PC-9 (cell line): ENCODE data around the gene UBN1. TPM values are rescaled to one million over a fixed set of nuclear protein-coding genes. Genes with fewer than 3 reads are reported as not detected.
A peak's percentile ranks its signal among the peaks of the same experiment; 100 is the strongest.

Experiments
- BruUV-seq: library from RNA; stranded (reverse); fragments of 400-500 nt; replicated peaks from 2 replicates; lab custom pipeline; 2021; lab: Mats Ljungman, UMichigan
- CTCF ChIA-PET: fragments of 300-600 bp; sonication (Branson Sonifier 250); formaldehyde crosslinking; loops from one replicate; lab custom pipeline; 2022; ENCODE audit warnings: antibody characterized with exemption; lab: Charles Lee
- POLR2A ChIA-PET: fragments of 300-600 bp; sonication (Branson Sonifier 250); formaldehyde crosslinking; loops from one replicate; lab custom pipeline; 2022; ENCODE audit warnings: antibody characterized with exemption; ENCODE audit not compliant: unreplicated experiment; lab: Charles Lee
- DNase-seq, 2 experiments: peaks; one replicate each; pipeline versions ENCODE4 v3.0.0 to v3.0.0-alpha.2; 2015 to 2022; ENCODE audit warnings: mixed read lengths in 1 of 2
- H2AFZ ChIP-seq: fragments of 200-600 bp; sonication (generic); 2 replicates; pipeline ENCODE4 v1.8.1; 2017; ENCODE audit warnings: antibody characterized with exemption
- H3F3A ChIP-seq: fragments of 200-600 bp; sonication (generic); 2 replicates; pipeline ENCODE4 v1.8.1; 2017; ENCODE audit warnings: antibody characterized with exemption, mild to moderate bottlenecking, low read depth; ENCODE audit not compliant: insufficient read depth
- H3K27ac ChIP-seq: fragments of 200-600 bp; sonication (generic); 2 replicates; pipeline ENCODE4 v1.6.1; 2016; ENCODE audit warnings: mixed run types
- H3K27me3 ChIP-seq: fragments of 200-600 bp; sonication (generic); 2 replicates; pipeline ENCODE4 v1.6.1; 2016; ENCODE audit warnings: low read depth, mixed run types; ENCODE audit not compliant: insufficient read depth
- H3K36me3 ChIP-seq: fragments of 200-600 bp; sonication (generic); 2 replicates; pipeline ENCODE4 v1.6.1; 2016; ENCODE audit warnings: low read depth, mixed run types
- H3K4me1 ChIP-seq: fragments of 200-600 bp; sonication (generic); replicated peaks from 2 replicates; pipeline ENCODE4 v1.6.1; 2016; ENCODE audit warnings: mixed run types; ENCODE audit not compliant: insufficient read depth
- H3K4me2 ChIP-seq: fragments of 200-600 bp; sonication (generic); 2 replicates; pipeline ENCODE4 v1.6.1; 2017; ENCODE audit warnings: mixed run types
- H3K4me3 ChIP-seq: fragments of 200-600 bp; sonication (generic); 2 replicates; pipeline ENCODE4 v1.6.1; 2016; ENCODE audit warnings: mixed run types
- H3K79me2 ChIP-seq: fragments of 200-600 bp; sonication (generic); 2 replicates; pipeline ENCODE4 v1.6.1; 2017; ENCODE audit warnings: low read depth, mixed run types
- H3K9me2 ChIP-seq: fragments of 200-600 bp; sonication (generic); 2 replicates; pipeline ENCODE4 v1.8.1; 2017; ENCODE audit warnings: mild to moderate bottlenecking; ENCODE audit not compliant: insufficient read depth
- H3K9me3 ChIP-seq: fragments of 200-600 bp; sonication (generic); 2 replicates; pipeline ENCODE4 v1.8.1; 2016; ENCODE audit warnings: low read depth; ENCODE audit not compliant: insufficient read depth
- H4K20me1 ChIP-seq: fragments of 200-600 bp; sonication (generic); 2 replicates; pipeline ENCODE4 v1.8.1; 2017; ENCODE audit not compliant: insufficient read depth
- CTCF ChIP-seq: fragments of 200-600 bp; sonication (generic); conservative IDR thresholded peaks from 2 replicates; pipeline ENCODE4 v1.6.1; 2017; ENCODE audit warnings: mixed run types, antibody characterized with exemption, mild to moderate bottlenecking, moderate library complexity
- EZH2 ChIP-seq: fragments of 200-600 bp; sonication (generic); IDR thresholded peaks from 2 replicates; pipeline ENCODE4 v1.8.0; 2017; ENCODE audit warnings: antibody characterized with exemption, low read depth
- intact Hi-C: fragments of 100-400 bp; cut with micrococcal nuclease; formaldehyde crosslinking; loops from one replicate; pipeline ENCODE4 v1.10.0; 2022; ENCODE audit not compliant: unreplicated experiment
- total RNA-seq: library from RNA; stranded (reverse); gene quantifications from 2 replicates; pipeline ENCODE4 v1.2.3, GENCODE V29; 2021

UBN1 gene
- total RNA-seq, 1 experiment from 2014 or later, result 44.1 TPM

- Histone ChIP-seq H3F3A (peaks cover 64% of the 10 kb centered on the region), H3K4me1 (peaks cover 57% of the 10 kb centered on the region), H3K9me3 (no peaks in the 10 kb centered on the region), H3K36me3 (peaks cover 12% of the 10 kb centered on the region; the same call in 1 of the 2 replicates), H3K27me3 (no peaks in the 10 kb centered on the region), H3K4me2 (no peak overlapping the region), H3K9me2 (no peaks in the 10 kb centered on the region), H4K20me1 (no peaks in the 10 kb centered on the region), H3K27ac (peak overlapping the region; percentile 47; the same call in 1 of the 2 replicates), H2AFZ (no peak overlapping the region), H3K4me3 (no peak overlapping the region), H3K79me2 (peaks cover 49% of the 10 kb centered on the region)
- intact Hi-C loops, result loop anchor here (2.0 kb wide), 1 partner anchor 30 kb away; no protein-coding TSS in a partner anchor
- DNase-seq, result no peak
- ChIA-PET POLR2A (interaction anchor here (0.7 kb wide), 2 partner anchors 14 to 22 kb away, joined by 3 to 4 read pairs; no protein-coding TSS in a partner anchor), CTCF (no interaction called here)
- no peak for TF ChIP-seq EZH2
- TF ChIP-seq CTCF, result no peak
- BruUV-seq, result no TSS peak
Observed at GRCh38 chr16:4913130-4913773, 66.0 kb downstream of the UBN1 start.

GRCh38 chr16:4913774-4914525 is 66.7 kb downstream of the UBN1 start:
- H4K20me1 ChIP-seq, result no peaks in the 10 kb centered on the region
- intact Hi-C loops, result loop anchor here (2.0 kb wide), 1 partner anchor 31 kb away; no protein-coding TSS in a partner anchor
- no peaks in the 10 kb centered on the region for H3K9me3 ChIP-seq
- ChIA-PET POLR2A (interaction anchor here (0.7 kb wide), 1 partner anchor 13 kb away, joined by 3 read pairs; no protein-coding TSS in a partner anchor), CTCF (no interaction called here)
- BruUV-seq, result no TSS peak
- H3K27ac ChIP-seq, result no peak overlapping the region
- H3K27me3 ChIP-seq, result no peaks in the 10 kb centered on the region
- H3K9me2 ChIP-seq, result no peaks in the 10 kb centered on the region
- H2AFZ ChIP-seq, result no peak overlapping the region
- peaks cover 64% of the 10 kb centered on the region for H3K4me1 ChIP-seq
- peaks cover 12% of the 10 kb centered on the region; the same call in 1 of the 2 replicates for H3K36me3 ChIP-seq
- peaks cover 66% of the 10 kb centered on the region for H3F3A ChIP-seq
- no peak overlapping the region for H3K4me2 ChIP-seq
- no peak overlapping the region for H3K4me3 ChIP-seq
- TF ChIP-seq CTCF (no peak), EZH2 (no peak)
- DNase-seq, result no peak
- peaks cover 53% of the 10 kb centered on the region for H3K79me2 ChIP-seq

DNA sequence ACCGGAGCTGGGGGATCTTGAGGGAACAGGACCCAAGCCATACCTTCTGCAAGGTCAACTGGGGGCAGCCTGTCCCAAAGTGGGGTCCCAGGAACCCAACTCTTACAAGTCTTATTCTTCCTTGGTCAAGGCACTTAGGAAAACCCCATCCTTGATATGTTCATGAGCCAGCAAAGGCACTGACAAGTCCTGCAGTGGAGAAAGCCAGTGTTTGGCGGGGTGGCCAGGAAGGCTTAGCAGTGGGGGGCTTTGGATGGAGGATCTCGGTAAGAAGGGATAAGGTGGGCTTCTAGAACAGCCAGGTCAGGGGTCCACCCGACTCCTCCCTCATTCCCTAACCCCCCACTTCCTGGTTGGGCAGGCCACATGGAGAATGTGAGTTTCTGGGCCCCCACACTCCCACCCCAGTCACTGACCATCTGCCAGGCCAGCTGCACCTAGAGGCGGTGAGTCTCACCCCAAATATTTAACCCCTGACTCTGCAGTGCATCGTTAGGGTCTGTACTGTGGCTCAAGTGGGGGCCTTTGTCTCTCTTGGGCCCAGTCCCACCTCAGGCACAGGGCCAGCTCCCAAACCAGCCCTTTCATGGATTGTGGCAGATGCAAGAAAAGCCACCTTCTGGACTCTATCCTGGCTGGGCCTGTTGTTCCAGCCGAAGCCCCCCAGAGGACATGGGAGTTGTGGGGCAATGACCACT is 67.4 kb downstream of the UBN1 start:
- H3K27ac ChIP-seq, result peak overlapping the region; percentile 89
- no TSS peak for BruUV-seq
- H3K36me3 ChIP-seq, result peaks cover 10% of the 10 kb centered on the region; the same call in 1 of the 2 replicates
- no peak for TF ChIP-seq CTCF
- no peak for TF ChIP-seq EZH2
- DNase-seq, result no peak
- H3K4me2 ChIP-seq, result peak overlapping the region; percentile 35
- peaks cover 72% of the 10 kb centered on the region for H3K4me1 ChIP-seq
- ChIA-PET POLR2A (interaction anchor here (0.6 kb wide), 1 partner anchor 19 kb away, joined by 3 read pairs; no protein-coding TSS in a partner anchor), CTCF (no interaction called here)
- H3K4me3 ChIP-seq, result no peak overlapping the region
- H4K20me1 ChIP-seq, result no peaks in the 10 kb centered on the region
- peaks cover 73% of the 10 kb centered on the region for H3F3A ChIP-seq
- no peak overlapping the region for H2AFZ ChIP-seq
- no peaks in the 10 kb centered on the region for H3K9me3 ChIP-seq
- H3K79me2 ChIP-seq, result peaks cover 56% of the 10 kb centered on the region
- no peaks in the 10 kb centered on the region for H3K9me2 ChIP-seq
- intact Hi-C loops, result loop anchor here (1.0 to 5.0 kb wide), 2 partner anchors 21 to 43 kb away; partner anchors contain the start of gene SEC14L5
- no peaks in the 10 kb centered on the region for H3K27me3 ChIP-seq
